ENCODE results near the gene ZNF117. TPM values are rescaled to one million over a fixed set of nuclear protein-coding genes. Genes with fewer than 3 reads are reported as not detected.
A peak's percentile ranks its signal among the peaks of the same experiment; 100 is the strongest.
"Not testable (repeated sequence)": the region's sequence is repeated elsewhere in the genome, so short reads cannot be mapped to it uniquely, and the experiment has no call there.

The ZNF117 gene
- total RNA-seq, 1 donor from 2014 or later = 42.5 TPM

- peak; percentile 66 for TF ChIP-seq CTCF (IDR thresholded peaks at IDR 0.05; ENCODE audit: unreplicated experiment)
- Mint-ChIP-seq H3K36me3 (no peaks in the 10 kb centered on the region), H3K27ac (no peak overlapping the region), H3K4me3 (no peak overlapping the region), H3K4me1 (peaks cover 11% of the 10 kb centered on the region), H3K27me3 (ENCODE audit: low read depth) (peaks cover 30% of the 10 kb centered on the region), H3K9me3 (peaks cover 7% of the 10 kb centered on the region)
- DNase-seq (ENCODE audit: low spot score in 2 of 2, unreplicated experiment in 2 of 2) = no peak
Observed at GRCh38 chr7:64951250-64951848, 39.5 kb downstream of the ZNF117 start.

GRCh38 chr7:64950673-64951072, 40.2 kb downstream of the ZNF117 start:
- H3K4me1 Mint-ChIP-seq = peaks cover 11% of the 10 kb centered on the region
- not testable (repeated sequence) for H3K36me3 Mint-ChIP-seq; DNase-seq (ENCODE audit: low spot score in 2 of 2, unreplicated experiment in 2 of 2); H3K27ac Mint-ChIP-seq; H3K9me3 Mint-ChIP-seq; H3K4me3 Mint-ChIP-seq
- H3K27me3 Mint-ChIP-seq (ENCODE audit: low read depth) = peaks cover 37% of the 10 kb centered on the region

GRCh38 chr7:64948774-64949173, 42.1 kb downstream of the ZNF117 start:
- H3K36me3 Mint-ChIP-seq; H3K27ac Mint-ChIP-seq; DNase-seq (ENCODE audit: low spot score in 2 of 2, unreplicated experiment in 2 of 2); H3K4me3 Mint-ChIP-seq; H3K9me3 Mint-ChIP-seq: not testable (repeated sequence)
- Mint-ChIP-seq H3K4me1 (peaks cover 11% of the 10 kb centered on the region), H3K27me3 (ENCODE audit: low read depth) (peaks cover 44% of the 10 kb centered on the region)

- Mint-ChIP-seq H3K36me3 (no peaks in the 10 kb centered on the region), H3K4me1 (peaks cover 11% of the 10 kb centered on the region), H3K4me3 (peak overlapping the region; percentile 60), H3K9me3 (no peaks in the 10 kb centered on the region), H3K27ac (no peak overlapping the region), H3K27me3 (ENCODE audit: low read depth) (peaks cover 44% of the 10 kb centered on the region)
- TF ChIP-seq CTCF (IDR thresholded peaks at IDR 0.05; ENCODE audit: unreplicated experiment) = no peak
- peak in 1 of 2 experiments; percentile 43 for DNase-seq (ENCODE audit: low spot score in 2 of 2, unreplicated experiment in 2 of 2)
Observed at GRCh38 chr7:64947252-64948000, 43.4 kb downstream of the ZNF117 start.

- no peaks in the 10 kb centered on the region for H3K9me3 Mint-ChIP-seq
- H3K27me3 Mint-ChIP-seq (ENCODE audit: low read depth) = peaks cover 44% of the 10 kb centered on the region
- peaks cover 11% of the 10 kb centered on the region for H3K4me1 Mint-ChIP-seq
- H3K36me3 Mint-ChIP-seq = no peaks in the 10 kb centered on the region
- no peak for TF ChIP-seq CTCF (IDR thresholded peaks at IDR 0.05; ENCODE audit: unreplicated experiment)
- DNase-seq (ENCODE audit: low spot score in 2 of 2, unreplicated experiment in 2 of 2) = no peak
- no peak overlapping the region for H3K27ac Mint-ChIP-seq
- peak overlapping the region; percentile 60 for H3K4me3 Mint-ChIP-seq
Observed at GRCh38 chr7:64946772-64947171, 44.1 kb downstream of the ZNF117 start.

GRCh38 chr7:64945503-64946175, 45.2 kb downstream of the ZNF117 start:
- H3K36me3 Mint-ChIP-seq = no peaks in the 10 kb centered on the region
- DNase-seq (ENCODE audit: low spot score in 2 of 2, unreplicated experiment in 2 of 2) = no peak

GRCh38 chr7:64944667-64945502, 46.0 kb downstream of the ZNF117 start:
- not testable (repeated sequence) for H3K4me3 Mint-ChIP-seq, H3K9me3 Mint-ChIP-seq
- H3K27me3 Mint-ChIP-seq (ENCODE audit: low read depth) = peaks cover 42% of the 10 kb centered on the region

More at GRCh38 chr7:64945503-64946175, 45.2 kb downstream of the ZNF117 start:
- TF ChIP-seq CTCF (IDR thresholded peaks at IDR 0.05; ENCODE audit: unreplicated experiment) = no peak
- Mint-ChIP-seq H3K27me3 (ENCODE audit: low read depth) (peaks cover 44% of the 10 kb centered on the region), H3K4me3 (no peak overlapping the region), H3K27ac (no peak overlapping the region), H3K9me3 (no peaks in the 10 kb centered on the region), H3K4me1 (peaks cover 11% of the 10 kb centered on the region)

GRCh38 chr7:64940021-64940420, 50.8 kb downstream of the ZNF117 start:
- H3K4me1 Mint-ChIP-seq; H3K9me3 Mint-ChIP-seq; H3K27ac Mint-ChIP-seq; H3K27me3 Mint-ChIP-seq (ENCODE audit: low read depth); H3K36me3 Mint-ChIP-seq; DNase-seq (ENCODE audit: low spot score in 2 of 2, unreplicated experiment in 2 of 2); H3K4me3 Mint-ChIP-seq: not testable (repeated sequence)

More at GRCh38 chr7:64944667-64945502, 46.0 kb downstream of the ZNF117 start:
- not testable (repeated sequence) for DNase-seq (ENCODE audit: low spot score in 2 of 2, unreplicated experiment in 2 of 2); H3K36me3 Mint-ChIP-seq; H3K27ac Mint-ChIP-seq
- H3K4me1 Mint-ChIP-seq = peaks cover 11% of the 10 kb centered on the region

All from mesothelial cell of epicardium (in vitro differentiated cells).